GM13977 (cell line): Measurements from ENCODE around the gene OSBPL7.

Experiments used
- DNase-seq: peaks from one replicate; pipeline ENCODE4 v3.0.0; 2012; ENCODE audit warnings: low spot score
- in situ Hi-C: fragments of 300-500 bp; cut with MboI; formaldehyde crosslinking; loops from one replicate; pipeline ENCODE4 v1.12.0; 2022; ENCODE audit warnings: low sequenced_read_pairs, low pct_unique_long_range_greater_than_20kb, mixed read lengths, inconsistent platforms; ENCODE audit not compliant: unreplicated experiment
- TF ChIP-seq, protein P1 (sequence below): IDR thresholded peaks from 2 replicates; pipeline ENCODE4 v1.5.1; 2012; ENCODE audit warnings: mild to moderate bottlenecking, control low read depth; ENCODE audit not compliant: insufficient read depth; ENCODE audit errors: extremely low read depth, missing control alignments

Gene OSBPL7

GRCh38 chr17:47760409-47761140 lies 61.0 kb downstream of the OSBPL7 start:
- in situ Hi-C loops = no loop called here
- DNase-seq = no peak
- TF ChIP-seq, protein P1, sequence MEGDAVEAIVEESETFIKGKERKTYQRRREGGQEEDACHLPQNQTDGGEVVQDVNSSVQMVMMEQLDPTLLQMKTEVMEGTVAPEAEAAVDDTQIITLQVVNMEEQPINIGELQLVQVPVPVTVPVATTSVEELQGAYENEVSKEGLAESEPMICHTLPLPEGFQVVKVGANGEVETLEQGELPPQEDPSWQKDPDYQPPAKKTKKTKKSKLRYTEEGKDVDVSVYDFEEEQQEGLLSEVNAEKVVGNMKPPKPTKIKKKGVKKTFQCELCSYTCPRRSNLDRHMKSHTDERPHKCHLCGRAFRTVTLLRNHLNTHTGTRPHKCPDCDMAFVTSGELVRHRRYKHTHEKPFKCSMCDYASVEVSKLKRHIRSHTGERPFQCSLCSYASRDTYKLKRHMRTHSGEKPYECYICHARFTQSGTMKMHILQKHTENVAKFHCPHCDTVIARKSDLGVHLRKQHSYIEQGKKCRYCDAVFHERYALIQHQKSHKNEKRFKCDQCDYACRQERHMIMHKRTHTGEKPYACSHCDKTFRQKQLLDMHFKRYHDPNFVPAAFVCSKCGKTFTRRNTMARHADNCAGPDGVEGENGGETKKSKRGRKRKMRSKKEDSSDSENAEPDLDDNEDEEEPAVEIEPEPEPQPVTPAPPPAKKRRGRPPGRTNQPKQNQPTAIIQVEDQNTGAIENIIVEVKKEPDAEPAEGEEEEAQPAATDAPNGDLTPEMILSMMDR = no peak

DNA sequence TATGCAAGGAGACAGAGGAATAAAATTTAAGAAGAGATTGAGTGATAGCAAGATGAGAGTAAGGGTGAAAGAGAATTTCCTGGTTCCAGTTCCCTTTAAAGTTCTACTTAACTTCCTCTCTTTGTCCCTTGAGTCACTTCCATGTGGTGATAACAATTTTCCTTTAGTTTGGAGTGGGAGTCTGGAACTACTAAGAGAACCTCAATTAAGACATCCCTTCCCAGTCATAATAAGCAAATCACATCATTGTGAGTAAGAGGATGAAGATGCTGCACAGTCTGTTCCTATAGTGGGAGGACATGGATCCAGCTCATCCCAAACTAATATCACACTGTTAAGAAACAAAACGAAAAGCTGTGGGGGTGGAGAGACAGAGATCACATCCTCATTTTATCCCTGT lies 64.2 kb downstream of the OSBPL7 start:
- no peak for DNase-seq
- in situ Hi-C loops = no loop called here
- TF ChIP-seq, protein P1 = no peak
